GM21423 (cell line): ENCODE data around the gene AFG3L2.
"Not testable (repeated sequence)": the region's sequence is repeated elsewhere in the genome, so short reads cannot be mapped to it uniquely, and the experiment has no call there.

Experiments
- ATAC-seq: cut with Tn5 transposase; IDR thresholded peaks from one replicate; pipeline ENCODE4 v1.9.1; 2021; ENCODE audit warnings: mild to moderate bottlenecking, moderate library complexity; ENCODE audit not compliant: unreplicated experiment

AFG3L2 gene

GRCh38 chr18:12397793-12398192, 20.8 kb upstream of the AFG3L2 start:
- ATAC-seq = no peak

DNA sequence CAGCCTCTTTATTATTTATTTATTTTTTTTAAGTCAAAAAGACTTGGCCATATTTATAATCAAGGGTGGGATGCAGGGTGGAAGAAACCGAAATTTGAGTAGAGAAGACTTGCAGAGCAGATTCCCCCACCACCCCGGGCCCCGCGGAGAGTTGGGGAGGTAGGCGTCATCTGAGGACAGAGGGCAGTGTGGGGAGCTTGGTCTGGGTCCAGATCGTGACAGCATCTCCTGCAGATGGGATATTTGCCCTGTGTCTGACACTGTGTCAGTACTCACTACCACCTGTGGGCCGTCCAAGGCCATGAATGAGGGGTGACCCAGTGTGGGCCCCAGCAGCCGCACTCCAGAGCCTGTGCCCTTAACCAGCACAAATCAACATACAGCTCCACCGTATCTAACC, 20.2 kb upstream of the AFG3L2 start:
- no peak for ATAC-seq

DNA sequence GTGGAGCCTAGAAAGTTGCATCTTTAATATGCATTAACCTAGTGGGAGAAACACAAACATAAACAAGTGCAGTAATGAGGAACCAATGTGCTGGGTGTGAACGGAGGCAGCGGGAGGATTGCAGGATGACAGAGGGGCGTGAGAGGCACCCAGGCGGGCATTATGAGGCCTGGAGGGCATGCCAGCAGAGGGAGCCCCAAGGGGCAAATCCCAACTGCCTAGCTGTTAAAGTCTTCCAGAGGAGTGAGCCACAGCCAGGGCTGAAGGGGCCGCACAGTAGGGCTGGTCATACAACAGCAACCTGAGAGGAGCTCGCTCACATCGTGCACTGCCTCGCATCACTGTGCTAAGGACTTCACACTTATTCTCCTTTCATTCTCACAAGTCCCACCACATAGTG, 17.4 kb upstream of the AFG3L2 start:
- no peak for ATAC-seq

DNA sequence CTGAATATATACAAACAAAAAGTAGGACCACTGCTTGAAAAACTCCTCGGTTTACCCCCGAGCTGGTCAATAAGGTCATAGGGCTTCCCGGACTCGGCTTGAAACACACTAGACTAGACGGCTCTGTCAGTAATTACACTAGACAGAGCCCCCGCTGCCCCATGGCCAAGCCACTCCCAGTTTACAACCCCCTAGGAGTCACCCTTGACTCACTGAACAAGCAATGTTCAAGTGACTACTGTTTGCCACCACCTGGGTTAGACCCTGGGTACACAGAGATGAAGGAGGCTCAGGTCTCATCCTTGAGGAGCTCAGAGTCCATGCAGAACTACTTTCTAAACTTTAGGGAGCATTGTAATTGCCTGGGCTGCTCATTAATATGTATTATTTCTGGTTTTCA, 17.0 kb upstream of the AFG3L2 start:
- ATAC-seq = no peak

GRCh38 chr18:12393510-12393909, 16.5 kb upstream of the AFG3L2 start:
- ATAC-seq = no peak

- peak; percentile 71 for ATAC-seq
Observed at GRCh38 chr18:12391487-12392165, 14.6 kb upstream of the AFG3L2 start.

GRCh38 chr18:12388442-12388841, 11.4 kb upstream of the AFG3L2 start:
- no peak for ATAC-seq

DNA sequence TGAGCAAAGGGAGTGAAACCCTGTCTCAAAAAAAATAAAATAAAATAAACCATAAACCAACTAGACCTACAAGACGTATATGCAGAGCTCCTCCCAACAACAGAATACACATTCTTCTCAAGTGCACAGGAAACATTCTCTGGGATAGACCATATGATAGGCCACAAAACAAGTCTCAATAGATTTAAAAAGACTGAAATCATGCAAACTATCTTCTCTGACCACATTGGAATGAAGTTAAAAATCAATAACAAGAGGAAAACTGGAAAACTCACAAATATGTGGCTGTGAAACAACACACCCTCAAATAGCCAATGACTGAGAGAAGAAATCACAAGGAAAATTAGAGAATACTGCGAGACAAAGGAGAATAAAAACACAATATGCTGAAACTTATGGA, 7.2 kb upstream of the AFG3L2 start:
- no peak for ATAC-seq

DNA sequence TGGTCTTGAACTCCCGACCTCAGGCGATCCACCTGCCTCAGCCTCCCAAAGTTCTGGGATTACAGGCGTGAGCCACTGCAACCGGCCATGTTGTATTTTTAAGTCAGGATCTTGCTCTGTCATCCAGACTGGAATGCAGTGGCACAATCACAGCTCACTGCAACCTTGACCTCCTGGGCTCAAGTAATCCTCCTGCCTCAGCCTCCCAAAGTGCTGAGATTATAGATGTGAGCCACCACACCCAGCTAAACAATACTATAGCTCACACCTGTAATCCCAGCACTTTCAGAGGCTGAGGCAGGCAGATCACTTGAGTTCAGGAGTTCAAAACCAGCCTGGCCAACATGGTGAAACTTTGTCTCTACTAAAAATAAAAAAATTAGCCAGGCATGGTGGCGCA, 6.7 kb upstream of the AFG3L2 start:
- not testable (repeated sequence) for ATAC-seq

DNA sequence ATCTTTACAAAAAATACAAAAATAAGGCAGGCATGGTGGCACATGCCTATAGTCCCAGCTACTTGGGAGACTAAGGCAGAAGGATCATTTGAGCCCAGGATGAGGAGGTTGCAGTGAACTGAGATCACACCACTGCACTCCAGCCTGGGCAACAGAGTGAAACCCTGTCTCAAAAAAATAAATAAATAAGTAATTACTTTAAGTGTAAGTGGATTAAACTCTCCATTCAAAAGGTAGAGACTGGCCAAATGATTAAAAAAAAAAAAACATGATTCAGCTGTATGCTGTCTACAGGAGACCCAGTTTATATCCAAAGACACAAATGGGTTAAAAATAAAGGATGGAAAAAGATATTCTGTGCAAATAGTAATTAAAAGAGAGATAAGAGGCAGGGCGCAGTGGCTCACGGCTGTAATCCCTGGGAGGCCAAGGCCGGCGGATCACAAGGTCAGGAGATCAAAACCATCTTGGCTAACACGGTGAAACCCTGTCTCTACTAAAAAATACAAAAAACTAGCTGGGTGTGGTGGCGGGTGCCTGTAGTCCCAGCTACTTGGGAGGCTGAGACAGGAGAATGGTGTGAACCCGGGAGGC, 5.3 kb upstream of the AFG3L2 start:
- not testable (repeated sequence) for ATAC-seq

GRCh38 chr18:12378198-12378558, 1.2 kb upstream of the AFG3L2 start:
- not testable (repeated sequence) for ATAC-seq

DNA sequence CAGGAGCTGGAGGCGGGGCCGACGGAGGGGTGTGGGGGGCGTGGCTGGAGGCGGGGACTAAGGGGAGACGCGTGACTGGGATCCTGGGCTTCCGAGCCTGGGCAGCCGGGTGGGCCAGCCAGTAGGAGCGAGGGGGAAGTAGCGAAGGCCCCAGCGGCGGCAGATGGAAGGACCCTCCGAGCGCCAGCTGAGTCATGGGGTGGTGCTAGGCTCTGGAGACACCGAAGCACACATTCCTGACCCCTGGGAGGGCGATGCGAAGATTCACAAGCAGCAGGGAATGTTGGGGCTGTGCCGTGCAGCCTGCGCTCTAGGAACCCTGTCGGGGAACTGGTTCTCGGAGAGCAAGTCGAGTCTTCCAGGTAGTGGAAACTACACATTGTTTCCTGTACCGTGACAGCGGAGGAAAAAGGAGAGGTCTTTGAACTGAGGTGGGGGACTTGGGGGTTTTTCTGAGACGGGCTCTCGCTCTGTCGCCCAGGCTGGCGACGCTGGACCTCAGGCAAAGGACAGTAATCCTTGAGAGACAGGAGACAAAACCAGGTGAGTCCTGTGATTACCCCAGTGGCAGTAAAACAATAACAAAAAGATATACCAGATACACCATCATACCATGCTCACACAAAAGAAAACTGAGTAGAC, 650 bp upstream of the AFG3L2 start:
- ATAC-seq = peak; percentile 67

DNA sequence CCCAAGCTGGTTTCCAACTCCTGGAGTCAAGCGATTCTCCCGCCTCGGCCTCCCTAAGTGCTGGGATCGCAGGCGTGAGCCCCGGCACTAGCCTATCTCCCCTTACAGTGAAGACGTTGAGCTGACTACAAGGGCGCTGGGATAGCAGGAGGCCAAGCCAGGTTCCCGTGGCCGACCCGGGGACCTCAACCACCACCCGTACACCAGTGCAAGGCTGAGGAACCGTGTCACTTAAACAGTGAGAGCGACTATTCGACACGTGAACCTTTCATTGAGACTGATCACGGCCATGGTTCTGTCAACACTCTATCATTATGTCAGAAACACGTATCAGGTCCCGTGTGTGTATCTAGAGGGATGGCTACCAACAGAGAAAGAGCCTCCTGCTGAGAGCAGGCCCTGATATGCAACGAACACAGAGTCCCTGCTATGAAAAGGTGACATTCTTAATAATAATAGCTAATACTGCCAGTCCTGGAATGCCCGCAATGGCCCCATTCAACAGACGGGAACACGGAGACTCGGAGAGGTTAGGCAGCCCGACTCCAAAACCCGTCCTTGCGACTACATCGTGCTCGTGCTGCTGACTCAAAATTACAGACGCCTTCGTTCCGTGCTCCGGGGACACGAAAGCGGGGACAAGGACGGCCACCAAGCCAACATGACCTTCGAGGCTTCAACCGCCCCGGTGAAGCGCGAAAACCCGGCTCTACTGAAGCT, 833 bp downstream of the AFG3L2 start:
- no peak for ATAC-seq

DNA sequence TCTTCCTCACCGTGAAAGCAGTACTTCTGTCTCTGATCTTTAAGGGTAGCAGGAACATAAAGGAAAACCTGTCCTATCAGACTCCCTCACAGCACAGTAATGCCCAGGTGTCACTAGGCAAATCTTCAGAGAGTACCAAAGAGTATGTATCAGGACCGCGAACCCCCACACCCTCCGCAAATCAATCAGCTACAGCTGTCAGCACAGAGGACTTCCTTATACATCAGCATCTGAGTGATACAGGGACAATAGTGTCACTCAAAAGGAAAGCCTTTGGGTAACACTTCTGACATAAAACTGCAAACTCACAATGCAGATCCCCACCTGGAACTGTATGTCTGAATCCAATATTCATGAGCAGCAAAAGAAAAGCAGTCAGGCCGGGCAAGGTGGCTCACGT, 2.6 kb downstream of the AFG3L2 start:
- ATAC-seq = no peak

DNA sequence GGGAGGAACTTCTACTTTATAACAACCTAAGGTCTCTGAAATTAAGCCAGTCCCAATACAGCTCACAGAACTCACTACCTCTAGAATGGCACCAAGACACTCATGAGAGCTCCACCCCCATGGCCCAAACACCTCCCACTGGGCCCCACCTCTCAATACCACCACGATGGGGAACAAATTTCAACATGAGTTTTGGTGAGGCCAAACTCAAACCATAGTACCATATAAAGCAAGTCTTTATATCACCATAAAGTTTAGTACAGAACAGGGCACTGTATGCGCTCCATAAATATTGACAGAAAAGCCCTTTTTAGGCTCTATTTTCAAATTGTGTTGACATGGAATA, 3.3 kb downstream of the AFG3L2 start:
- ATAC-seq = no peak

DNA sequence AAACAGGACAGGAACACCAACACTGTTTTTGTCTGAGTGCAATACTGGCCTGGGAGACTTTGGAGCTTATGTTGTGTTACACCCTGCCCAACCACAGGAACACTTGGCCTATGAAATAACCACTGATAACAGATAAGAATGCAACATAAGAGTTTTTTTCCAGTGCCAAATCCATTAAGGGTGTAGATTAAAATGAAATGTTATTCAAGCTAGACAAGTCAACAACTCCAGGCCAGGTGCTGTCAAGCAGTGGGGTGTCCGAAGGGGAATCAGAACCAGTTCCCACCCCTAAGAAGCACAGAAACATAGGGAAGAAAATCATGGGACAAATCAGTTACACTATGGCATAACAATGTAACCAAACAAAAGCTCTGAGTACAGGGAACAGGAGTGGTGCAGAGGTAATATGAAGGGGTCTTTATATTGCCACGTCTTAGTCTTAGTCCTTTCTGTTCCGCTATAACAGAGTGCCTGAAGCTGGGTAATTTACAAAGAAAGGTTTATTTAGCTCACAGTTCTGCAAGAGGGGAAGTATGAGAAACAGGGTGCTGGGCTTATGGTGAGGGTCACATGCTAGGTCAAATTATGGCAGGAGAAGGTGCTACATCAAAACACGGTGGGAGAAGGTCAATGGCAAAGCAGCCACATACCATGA, 3.8 kb downstream of the AFG3L2 start:
- no peak for ATAC-seq

DNA sequence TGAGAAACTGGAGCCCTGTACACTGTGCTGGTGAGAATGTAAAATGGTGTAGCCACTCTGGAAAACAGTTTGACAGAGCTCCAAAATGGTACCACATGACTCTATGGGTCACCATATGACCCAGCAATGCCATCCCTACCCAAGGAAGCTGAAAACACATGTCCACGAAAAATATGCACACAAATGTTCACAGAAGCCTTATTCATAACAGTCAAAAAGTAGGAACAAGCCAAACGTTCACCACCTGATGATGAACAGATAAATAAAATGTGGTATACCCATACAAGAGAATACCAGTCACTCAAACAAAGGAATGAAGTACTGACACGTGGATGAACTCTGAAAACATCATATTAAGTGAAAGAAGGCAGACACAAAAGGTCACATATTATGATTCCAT, 4.6 kb downstream of the AFG3L2 start:
- ATAC-seq = no peak

DNA sequence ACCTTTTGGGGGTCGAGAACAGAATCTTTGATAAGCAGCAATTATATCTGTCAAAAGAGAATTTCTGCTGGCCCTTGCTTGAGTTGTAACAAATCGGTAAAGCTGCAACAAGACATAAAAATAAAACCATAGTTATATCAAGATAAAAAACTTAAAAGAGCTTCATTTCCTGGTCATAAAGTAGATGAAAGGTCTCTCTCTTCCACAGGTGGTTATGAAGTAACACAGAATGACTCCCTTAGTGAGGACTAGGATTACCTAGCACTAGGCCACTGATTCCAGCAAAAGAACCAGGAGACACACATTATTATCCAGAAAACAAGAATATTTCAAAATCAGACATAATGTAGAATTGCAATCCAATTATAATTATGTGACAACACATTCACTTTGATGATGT, 5.4 kb downstream of the AFG3L2 start:
- ATAC-seq = no peak

- ATAC-seq = no peak
Observed at GRCh38 chr18:12369211-12369610, 7.8 kb downstream of the AFG3L2 start.

GRCh38 chr18:12366784-12367183, 10.2 kb downstream of the AFG3L2 start:
- no peak for ATAC-seq

GRCh38 chr18:12366379-12366778, 10.6 kb downstream of the AFG3L2 start:
- no peak for ATAC-seq
